ENCODE measurements around the gene TTC17.
"Not testable (repeated sequence)": the region's sequence is repeated elsewhere in the genome, so short reads cannot be mapped to it uniquely, and the experiment has no call there.

The TTC17 gene

DNA sequence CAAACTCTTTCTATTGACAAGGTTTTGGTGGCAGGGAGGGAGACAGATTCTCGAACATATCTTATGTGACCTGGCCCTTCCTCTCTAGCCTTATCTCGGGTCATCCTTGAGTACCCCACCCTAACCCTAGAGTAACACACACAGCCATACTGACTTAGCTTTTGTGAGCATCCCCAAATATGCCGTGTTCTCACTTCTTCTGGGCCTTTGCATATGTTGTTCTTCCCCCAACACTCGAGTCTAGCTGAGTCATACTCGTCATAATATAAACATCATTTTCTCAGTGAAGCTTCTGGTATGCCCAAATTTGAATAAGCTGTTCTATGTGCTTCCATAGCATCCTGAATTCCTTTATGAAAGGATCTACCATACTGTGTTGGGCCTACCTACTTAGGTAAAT is 8.0 kb downstream of the TTC17 start:
- peaks cover 41% of the 10 kb centered on the region for H3K4me1 Mint-ChIP-seq

DNA sequence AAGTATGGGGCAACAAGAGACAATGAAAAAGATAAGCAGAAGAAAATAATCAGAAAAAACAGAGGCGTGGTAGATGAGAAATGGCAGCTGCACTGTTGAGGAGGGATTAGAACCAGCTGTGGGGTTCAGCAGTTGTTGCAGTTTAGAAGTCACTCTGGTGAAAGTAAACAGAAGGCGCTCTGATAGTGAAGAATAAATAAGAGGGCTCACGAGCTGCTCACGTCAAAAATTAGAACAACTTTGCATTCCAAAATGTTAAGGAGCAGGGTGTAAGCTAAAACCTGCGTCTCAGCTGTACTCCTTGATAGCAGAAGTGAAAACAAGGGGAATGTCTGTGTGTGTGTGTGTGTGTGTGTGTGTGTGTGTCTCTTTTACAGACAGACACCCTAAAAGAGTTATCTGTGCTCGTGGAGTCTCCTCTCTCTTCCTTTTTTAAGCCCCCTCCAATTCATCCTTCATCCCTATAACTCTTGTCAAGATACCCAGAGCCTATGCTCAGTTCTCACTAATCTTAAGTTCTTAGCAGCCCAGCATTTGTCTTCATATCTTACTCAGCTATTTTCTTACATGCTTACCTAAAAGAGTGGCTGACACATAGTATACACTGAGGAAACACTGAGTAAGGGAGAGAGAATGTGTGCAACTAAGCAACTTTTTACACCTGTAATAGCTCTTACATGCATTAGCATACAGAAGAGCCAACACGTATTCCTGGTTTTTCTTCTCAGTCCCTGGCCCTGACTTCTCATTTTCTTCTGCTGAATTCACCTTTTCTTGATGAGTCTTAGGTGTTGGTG is 8.9 kb downstream of the TTC17 start:
- Mint-ChIP-seq H3K9me3 (no peaks in the 10 kb centered on the region), H3K4me1 (peaks cover 41% of the 10 kb centered on the region), H3K27ac (peak overlapping the region; percentile 52), H3K36me3 (peaks cover 54% of the 10 kb centered on the region), H3K4me3 (no peak overlapping the region)
- DNase-seq (ENCODE audit: low spot score in 2 of 2), result no peak
- peak; percentile 64 for ATAC-seq

More for the DNA sequence above, 8.0 kb downstream of the TTC17 start:
- DNase-seq (ENCODE audit: low spot score in 2 of 2) (no peak), ATAC-seq (no peak)
- H3K36me3 Mint-ChIP-seq, result peaks cover 46% of the 10 kb centered on the region
- H3K4me3 Mint-ChIP-seq, result no peak overlapping the region
- peak overlapping the region; percentile 52 for H3K27ac Mint-ChIP-seq
- no peaks in the 10 kb centered on the region for H3K9me3 Mint-ChIP-seq

DNA sequence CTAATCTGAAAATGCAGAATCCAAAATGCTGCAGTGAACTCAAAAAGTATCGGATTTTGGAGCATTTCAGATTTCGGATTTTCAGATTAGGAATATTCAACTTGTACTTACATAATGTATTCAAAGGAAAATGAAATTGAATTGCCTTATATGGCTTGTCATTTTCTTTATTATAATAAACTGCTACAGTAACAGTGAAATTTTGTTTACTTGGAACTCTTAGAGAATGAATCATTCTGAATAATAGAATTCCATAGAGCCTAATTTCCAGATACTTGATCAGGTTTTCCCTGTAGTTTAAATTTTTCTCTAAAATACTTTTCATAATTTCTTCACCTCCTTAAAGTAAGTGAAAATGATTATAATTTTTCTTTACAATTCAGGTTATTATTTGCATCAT is 17.3 kb downstream of the TTC17 start:
- H3K4me3 Mint-ChIP-seq, result no peak overlapping the region
- DNase-seq (ENCODE audit: low spot score in 2 of 2), result no peak
- no peak overlapping the region for H3K27ac Mint-ChIP-seq
- no peak for ATAC-seq
- H3K4me1 Mint-ChIP-seq, result peaks cover 12% of the 10 kb centered on the region
- H3K9me3 Mint-ChIP-seq, result no peaks in the 10 kb centered on the region
- peaks cover 47% of the 10 kb centered on the region for H3K36me3 Mint-ChIP-seq

DNA sequence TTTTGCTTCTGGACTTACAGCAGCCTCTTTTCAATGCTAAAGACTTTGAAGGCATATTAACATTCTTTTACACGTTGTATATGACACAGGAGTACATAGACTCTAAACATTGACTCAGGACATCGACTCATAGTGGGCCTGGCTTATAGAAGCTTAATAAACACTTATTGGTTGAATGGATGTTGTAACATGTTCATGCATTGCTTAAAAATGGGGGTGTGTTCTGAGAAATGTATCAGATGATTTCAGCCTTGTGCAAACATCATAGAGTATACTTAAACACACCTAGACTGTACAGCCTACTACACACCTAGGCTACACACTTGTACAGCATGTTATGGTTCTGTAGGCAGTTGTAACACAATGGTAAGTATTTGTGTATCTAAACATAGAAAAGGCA is 17.9 kb downstream of the TTC17 start:
- Mint-ChIP-seq H3K36me3 (peaks cover 48% of the 10 kb centered on the region), H3K4me3 (no peak overlapping the region), H3K9me3 (no peaks in the 10 kb centered on the region), H3K4me1 (peaks cover 15% of the 10 kb centered on the region), H3K27ac (no peak overlapping the region)
- DNase-seq (ENCODE audit: low spot score in 2 of 2) (no peak), ATAC-seq (peak; percentile 49)

DNA sequence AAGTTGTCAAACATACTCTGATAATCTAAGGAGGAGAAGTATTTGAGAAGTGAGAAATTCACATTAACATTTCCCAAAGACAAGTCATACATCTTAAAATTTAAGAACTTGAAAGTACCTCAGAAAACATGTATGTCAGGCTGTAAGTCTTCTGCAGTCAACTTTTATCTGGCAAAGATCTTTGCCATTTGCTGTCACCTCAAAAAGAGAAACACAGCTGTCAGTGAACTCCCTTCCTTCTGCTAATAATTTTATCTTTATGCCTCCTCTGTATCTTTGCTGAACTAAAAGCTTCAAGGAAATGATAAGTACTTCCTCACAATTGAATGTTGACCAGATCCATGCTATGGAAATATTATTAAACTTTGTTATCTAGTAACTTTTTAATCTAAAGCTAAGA is 18.7 kb downstream of the TTC17 start:
- Mint-ChIP-seq H3K4me3 (no peak overlapping the region), H3K4me1 (peaks cover 18% of the 10 kb centered on the region), H3K9me3 (no peaks in the 10 kb centered on the region), H3K36me3 (peaks cover 48% of the 10 kb centered on the region), H3K27ac (no peak overlapping the region)
- no peak for DNase-seq (ENCODE audit: low spot score in 2 of 2)
- ATAC-seq, result no peak

DNA sequence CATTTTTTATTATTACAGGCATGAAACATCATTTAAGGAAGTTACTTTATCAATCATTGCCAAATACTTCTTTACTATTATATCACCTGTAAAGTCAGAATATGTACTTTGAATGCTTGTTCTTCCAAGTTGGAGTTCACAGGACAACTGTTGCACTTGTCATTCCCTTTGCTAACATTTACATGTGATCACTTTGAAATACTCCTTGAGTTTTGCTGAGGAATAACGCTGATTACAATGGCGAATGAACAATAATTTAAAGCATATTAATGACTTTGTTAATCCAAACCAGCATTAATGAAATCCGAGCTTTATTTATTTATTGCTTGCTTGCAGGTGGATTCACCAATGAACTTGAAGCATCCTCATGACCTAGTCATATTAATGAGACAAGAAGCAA is 20.2 kb downstream of the TTC17 start:
- peaks cover 18% of the 10 kb centered on the region for H3K4me1 Mint-ChIP-seq
- no peak for ATAC-seq
- peaks cover 59% of the 10 kb centered on the region for H3K36me3 Mint-ChIP-seq
- H3K4me3 Mint-ChIP-seq, result no peak overlapping the region
- no peak for DNase-seq (ENCODE audit: low spot score in 2 of 2)
- H3K27ac Mint-ChIP-seq, result no peak overlapping the region
- no peaks in the 10 kb centered on the region for H3K9me3 Mint-ChIP-seq

DNA sequence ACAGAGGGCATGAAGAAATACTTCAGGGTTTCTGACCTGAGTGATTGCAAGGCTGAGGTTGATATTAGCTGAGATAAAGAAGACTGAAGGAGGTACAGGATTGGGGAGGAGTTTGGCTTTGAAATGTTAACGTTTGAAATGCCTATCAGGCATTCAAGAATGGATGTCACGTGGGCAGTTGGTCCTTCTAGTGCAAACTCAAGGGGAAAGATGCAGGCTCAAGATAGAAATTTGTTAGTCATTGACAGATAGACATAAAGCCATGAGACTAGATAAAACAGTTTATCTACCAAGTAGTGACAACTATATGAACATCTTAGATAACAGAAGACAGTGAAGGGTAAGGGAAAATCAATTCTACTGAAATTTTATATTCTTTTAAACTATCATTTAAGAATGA is 23.1 kb downstream of the TTC17 start:
- DNase-seq (ENCODE audit: low spot score in 2 of 2), result no peak
- Mint-ChIP-seq H3K36me3 (peaks cover 73% of the 10 kb centered on the region), H3K27ac (no peak overlapping the region), H3K9me3 (no peaks in the 10 kb centered on the region), H3K4me1 (peaks cover 6% of the 10 kb centered on the region), H3K4me3 (no peak overlapping the region)
- ATAC-seq, result no peak

DNA sequence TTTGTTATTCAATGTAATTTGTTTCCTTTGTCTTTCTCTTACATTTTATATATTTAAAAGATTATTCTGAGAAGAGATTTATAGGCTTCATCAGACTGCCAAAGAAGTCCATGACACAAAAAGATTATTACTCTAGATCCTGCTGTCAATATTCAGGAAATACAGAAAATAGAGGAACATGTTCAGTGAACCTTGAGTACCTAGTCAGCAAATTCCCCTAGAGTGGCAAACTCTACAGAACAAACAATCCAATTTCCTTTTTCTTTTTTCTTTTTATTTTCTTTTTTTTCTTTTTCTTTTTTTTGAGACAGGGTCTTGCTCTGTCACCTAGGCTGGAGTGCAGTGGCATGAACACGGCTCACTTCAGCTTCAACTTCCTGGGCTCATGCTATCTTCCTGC is 23.9 kb downstream of the TTC17 start:
- peaks cover 73% of the 10 kb centered on the region for H3K36me3 Mint-ChIP-seq
- peaks cover 6% of the 10 kb centered on the region for H3K4me1 Mint-ChIP-seq
- ATAC-seq (no peak), DNase-seq (ENCODE audit: low spot score in 2 of 2) (no peak)
- no peak overlapping the region for H3K27ac Mint-ChIP-seq
- no peaks in the 10 kb centered on the region for H3K9me3 Mint-ChIP-seq
- H3K4me3 Mint-ChIP-seq, result no peak overlapping the region

DNA sequence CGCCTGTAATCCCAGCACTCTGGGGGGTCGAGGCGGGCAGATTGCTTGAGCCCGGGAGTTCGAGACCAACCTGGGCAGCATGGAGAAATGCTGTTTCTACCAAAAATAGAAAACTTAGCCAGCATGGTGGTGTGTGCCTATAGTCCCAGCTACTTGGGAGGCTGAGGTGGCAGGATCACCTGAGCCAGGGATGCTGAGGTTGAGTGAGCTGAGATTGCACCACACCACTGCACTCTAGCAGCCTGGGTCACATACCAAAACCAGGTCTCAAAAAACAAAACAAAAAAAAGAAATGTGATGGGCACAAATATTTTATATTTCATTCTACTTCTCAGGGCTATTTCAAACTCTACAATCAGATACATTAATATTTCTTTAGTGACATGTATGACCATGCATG is 25.7 kb downstream of the TTC17 start:
- H3K27ac Mint-ChIP-seq, result no peak overlapping the region
- peaks cover 74% of the 10 kb centered on the region for H3K36me3 Mint-ChIP-seq
- H3K4me3 Mint-ChIP-seq, result no peak overlapping the region
- no peak for ATAC-seq
- no peak for DNase-seq (ENCODE audit: low spot score in 2 of 2)
- H3K4me1 Mint-ChIP-seq, result peaks cover 6% of the 10 kb centered on the region
- H3K9me3 Mint-ChIP-seq, result no peaks in the 10 kb centered on the region

DNA sequence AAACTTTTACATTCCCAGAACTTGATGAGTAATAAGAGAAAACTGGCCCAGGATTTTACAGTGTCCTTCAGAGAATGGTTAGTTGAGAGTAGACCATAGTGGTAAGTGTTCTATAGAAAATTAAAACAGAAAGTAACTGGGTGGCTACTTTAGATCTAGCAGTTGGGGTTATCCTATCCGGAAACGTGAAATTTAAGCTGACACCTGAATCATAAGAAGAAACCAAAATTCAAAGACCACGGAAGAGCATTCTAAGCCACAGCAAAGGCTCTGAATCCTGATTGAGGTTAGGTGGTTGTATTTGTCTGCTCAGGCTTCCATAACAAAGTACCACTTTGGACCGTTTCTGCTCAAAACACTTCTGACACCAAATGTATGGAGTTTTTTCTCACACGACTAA is 34.0 kb downstream of the TTC17 start:
- no peaks in the 10 kb centered on the region for H3K4me1 Mint-ChIP-seq
- peak overlapping the region; percentile 12 for H3K27ac Mint-ChIP-seq
- peak; percentile 78 for ATAC-seq
- H3K36me3 Mint-ChIP-seq, result peaks cover 88% of the 10 kb centered on the region
- H3K4me3 Mint-ChIP-seq, result no peak overlapping the region
- no peak for DNase-seq (ENCODE audit: low spot score in 2 of 2)
- H3K9me3 Mint-ChIP-seq, result no peaks in the 10 kb centered on the region

DNA sequence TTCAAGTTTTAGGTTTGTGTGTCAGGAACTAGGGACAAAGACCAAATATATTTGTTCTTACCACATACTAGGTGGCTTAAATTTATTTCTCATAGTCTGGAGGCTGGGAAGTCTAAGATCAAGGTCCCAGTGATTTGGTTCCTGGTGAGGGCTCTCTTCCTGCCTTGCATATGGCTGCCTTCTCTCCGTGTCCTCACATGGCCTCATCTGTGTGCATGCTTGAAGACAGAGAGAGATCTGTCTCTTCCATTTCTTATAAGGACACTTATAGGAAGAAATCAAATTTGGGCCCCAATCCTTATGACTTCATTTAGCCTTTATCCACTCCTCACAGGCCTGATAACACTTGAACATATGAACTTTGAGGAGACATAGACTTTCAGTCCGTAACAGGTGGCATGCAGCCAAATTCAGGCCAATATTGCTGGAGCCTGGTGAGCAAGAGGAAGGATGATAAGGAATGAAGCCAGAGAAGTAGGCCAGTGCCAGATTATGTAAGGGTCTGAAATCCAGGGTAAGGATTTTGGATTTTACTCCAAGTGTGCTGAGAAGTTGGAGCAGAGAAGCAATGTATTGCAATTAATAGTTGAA is 35.1 kb downstream of the TTC17 start:
- Mint-ChIP-seq H3K27ac (peak overlapping the region; percentile 12), H3K4me3 (no peak overlapping the region), H3K4me1 (no peaks in the 10 kb centered on the region), H3K36me3 (peaks cover 95% of the 10 kb centered on the region), H3K9me3 (no peaks in the 10 kb centered on the region)
- DNase-seq (ENCODE audit: low spot score in 2 of 2) (no peak), ATAC-seq (no peak)

DNA sequence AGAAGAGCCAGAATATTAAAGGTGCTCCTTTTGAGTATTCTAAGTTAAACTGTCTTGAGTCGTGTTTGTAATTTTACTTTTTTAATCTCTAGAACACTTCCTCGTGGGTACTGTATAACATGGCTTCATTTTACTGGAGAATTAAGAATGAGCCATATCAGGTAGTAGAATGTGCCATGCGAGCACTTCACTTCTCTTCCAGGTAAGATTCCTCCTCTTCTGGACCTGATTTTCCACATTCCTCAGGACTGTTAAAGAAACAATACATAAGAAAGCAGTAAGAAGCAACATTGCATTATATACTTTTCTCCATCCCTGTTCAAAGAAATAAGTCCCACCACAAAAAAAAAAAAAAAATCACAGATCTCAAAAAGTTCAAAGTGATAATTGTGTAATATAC is 37.9 kb downstream of the TTC17 start:
- Mint-ChIP-seq H3K36me3 (peaks cover 95% of the 10 kb centered on the region), H3K4me1 (peaks cover 9% of the 10 kb centered on the region), H3K4me3 (no peak overlapping the region), H3K9me3 (no peaks in the 10 kb centered on the region), H3K27ac (no peak overlapping the region)
- DNase-seq (ENCODE audit: low spot score in 2 of 2), result no peak
- no peak for ATAC-seq

DNA sequence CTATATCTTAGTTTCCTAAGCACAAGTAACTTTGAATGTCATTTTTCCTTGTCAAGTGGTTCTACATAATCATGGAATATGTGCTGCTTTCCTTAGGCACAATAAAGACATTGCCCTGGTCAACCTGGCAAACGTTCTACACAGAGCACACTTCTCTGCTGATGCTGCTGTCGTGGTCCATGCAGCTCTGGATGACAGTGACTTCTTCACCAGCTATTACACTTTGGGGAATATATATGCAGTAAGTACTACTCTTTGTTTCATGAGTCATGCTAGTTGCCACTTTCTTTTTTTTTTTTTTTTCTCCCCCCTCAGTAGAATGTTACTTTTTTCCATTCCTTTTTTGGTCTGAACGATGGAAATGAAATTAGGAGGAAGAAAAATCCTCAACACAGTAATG is 38.5 kb downstream of the TTC17 start:
- peak; percentile 80 for ATAC-seq
- Mint-ChIP-seq H3K9me3 (no peaks in the 10 kb centered on the region), H3K27ac (no peak overlapping the region), H3K4me3 (no peak overlapping the region), H3K36me3 (peaks cover 95% of the 10 kb centered on the region), H3K4me1 (peaks cover 9% of the 10 kb centered on the region)
- no peak for DNase-seq (ENCODE audit: low spot score in 2 of 2)

DNA sequence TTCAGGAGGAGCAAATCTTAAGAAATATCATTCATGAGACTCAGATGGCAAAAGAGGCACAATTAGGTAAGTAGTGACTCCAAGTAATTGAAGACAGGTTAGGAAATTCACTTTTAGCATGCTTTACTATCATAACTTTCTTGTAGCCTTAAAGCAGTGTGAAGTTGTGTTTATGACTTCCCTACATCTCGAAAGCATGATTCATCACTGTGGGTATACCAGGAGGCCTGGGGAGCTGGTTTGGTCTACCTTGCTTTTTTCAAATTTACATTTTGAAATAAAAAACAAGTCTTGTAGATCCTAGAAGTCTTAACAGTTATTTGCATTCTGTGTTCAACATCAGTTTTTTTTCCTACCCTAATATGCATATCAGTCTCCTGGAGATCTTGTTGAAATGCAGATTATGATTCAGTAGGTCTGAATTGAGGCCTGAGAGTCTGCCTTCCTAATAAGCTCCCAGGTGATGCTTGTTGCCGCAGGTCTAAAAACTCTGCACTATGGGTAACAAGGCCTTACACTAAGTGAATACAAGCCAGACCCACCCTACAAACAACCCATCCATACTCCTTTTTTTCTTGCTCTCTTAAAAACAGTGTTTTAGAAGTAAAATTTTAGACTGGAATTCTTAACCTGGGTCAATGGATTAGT is 41.4 kb downstream of the TTC17 start:
- H3K4me3 Mint-ChIP-seq, result no peak overlapping the region
- H3K27ac Mint-ChIP-seq, result peak overlapping the region; percentile 54
- H3K36me3 Mint-ChIP-seq, result peaks cover 97% of the 10 kb centered on the region
- ATAC-seq (peak; percentile 72), DNase-seq (ENCODE audit: low spot score in 2 of 2) (no peak)
- no peaks in the 10 kb centered on the region for H3K9me3 Mint-ChIP-seq
- H3K4me1 Mint-ChIP-seq, result peaks cover 14% of the 10 kb centered on the region

DNA sequence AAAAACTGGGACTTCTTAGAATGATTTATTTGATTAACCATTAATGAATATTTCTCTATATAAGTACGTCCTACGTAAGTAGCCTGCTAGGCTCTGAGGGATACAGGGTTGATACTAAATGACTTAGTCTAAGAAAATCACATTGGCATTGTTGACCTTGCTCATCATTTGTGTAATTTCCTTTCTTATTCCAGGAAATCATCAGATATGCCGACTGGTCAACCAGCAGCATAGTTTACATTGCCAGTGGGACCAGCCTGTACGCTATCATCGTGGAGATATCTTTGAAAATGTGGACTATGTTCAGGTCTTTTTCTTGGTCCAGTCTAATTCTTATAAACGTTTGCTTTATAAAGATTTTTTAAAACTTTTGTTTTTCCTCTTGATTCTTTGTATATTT is 42.5 kb downstream of the TTC17 start:
- DNase-seq (ENCODE audit: low spot score in 2 of 2) (no peak), ATAC-seq (no peak)
- Mint-ChIP-seq H3K36me3 (peaks cover 98% of the 10 kb centered on the region), H3K9me3 (no peaks in the 10 kb centered on the region), H3K27ac (no peak overlapping the region), H3K4me3 (no peak overlapping the region), H3K4me1 (peaks cover 14% of the 10 kb centered on the region)

DNA sequence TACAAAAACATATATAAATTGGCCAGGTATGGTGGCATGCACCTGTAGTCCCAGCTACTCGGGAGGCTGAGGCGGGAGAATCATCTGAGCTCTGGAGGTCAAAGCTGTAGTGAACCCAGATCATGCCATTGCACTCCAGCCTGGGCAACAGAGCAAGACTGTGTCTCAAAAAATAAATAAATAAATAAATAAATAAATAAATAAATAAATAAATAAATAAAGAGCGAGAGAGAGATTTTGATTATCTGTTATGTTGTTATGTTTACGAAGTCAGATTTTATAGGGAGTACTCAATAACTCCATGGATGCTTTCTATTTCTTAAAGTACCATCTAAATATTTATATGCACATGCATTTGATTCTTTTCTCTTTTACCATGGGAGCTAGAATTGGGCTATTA is 43.1 kb downstream of the TTC17 start:
- H3K4me3 Mint-ChIP-seq; H3K27ac Mint-ChIP-seq; DNase-seq (ENCODE audit: low spot score in 2 of 2); ATAC-seq; H3K9me3 Mint-ChIP-seq: not testable (repeated sequence)
- H3K36me3 Mint-ChIP-seq, result peaks cover 98% of the 10 kb centered on the region
- peaks cover 14% of the 10 kb centered on the region for H3K4me1 Mint-ChIP-seq
